DMS153 (cell line): ENCODE data around the gene PRC1.
"Not testable (repeated sequence)": the region's sequence is repeated elsewhere in the genome, so short reads cannot be mapped to it uniquely, and the experiment has no call there.

Experiments used
- DNase-seq: peaks from one replicate; lab custom pipeline; 2025; lab: John Stamatoyannopoulos, UW

PRC1 gene, protein sequence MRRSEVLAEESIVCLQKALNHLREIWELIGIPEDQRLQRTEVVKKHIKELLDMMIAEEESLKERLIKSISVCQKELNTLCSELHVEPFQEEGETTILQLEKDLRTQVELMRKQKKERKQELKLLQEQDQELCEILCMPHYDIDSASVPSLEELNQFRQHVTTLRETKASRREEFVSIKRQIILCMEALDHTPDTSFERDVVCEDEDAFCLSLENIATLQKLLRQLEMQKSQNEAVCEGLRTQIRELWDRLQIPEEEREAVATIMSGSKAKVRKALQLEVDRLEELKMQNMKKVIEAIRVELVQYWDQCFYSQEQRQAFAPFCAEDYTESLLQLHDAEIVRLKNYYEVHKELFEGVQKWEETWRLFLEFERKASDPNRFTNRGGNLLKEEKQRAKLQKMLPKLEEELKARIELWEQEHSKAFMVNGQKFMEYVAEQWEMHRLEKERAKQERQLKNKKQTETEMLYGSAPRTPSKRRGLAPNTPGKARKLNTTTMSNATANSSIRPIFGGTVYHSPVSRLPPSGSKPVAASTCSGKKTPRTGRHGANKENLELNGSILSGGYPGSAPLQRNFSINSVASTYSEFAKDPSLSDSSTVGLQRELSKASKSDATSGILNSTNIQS

DNA sequence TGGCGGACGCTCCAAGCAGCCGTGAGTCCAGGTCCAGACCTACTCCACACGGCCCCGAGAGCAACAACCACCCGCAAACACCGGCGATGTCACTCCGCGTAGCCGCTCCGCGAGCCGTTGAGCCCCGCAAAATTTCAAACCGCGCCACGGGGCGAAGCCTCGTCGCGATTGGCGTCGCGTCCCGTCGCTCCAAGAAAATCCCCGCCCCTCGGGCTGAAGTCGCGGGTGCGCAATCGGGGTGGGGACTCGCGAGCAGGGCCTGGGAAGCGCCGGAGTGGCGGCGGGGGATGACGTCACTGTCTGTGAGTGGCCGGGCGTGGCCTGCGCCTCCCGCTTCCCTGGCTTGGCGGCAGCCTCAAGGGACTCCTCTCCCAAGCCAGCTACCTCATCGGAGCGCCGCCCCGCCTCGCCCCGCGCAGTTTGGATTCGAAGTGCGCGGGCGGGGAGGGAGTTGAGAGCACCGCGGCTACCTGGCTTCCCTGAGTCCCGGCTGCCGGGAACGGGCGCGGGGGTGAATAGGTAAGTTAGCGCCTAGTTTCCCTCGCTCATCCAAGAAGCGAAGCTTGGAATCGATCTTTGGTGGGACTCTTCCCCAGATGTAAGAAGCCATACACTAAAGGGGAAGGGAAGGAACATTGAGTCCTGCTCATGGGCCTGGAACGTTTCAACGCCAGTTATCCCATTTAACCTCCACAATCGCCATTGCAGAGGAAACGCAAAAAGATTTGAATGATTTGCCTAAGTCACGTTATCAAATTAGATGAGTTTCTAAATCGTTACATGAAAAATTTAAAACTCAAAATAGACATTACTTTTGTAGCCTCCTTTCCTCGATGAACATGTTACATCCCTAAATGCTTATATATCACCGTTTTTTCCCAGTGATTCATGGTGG is at the start of gene PRC1:
TSS of gene PRC1 (minus strand) at position 119 of the 895 bp plus-strand sequence. CDS start at position 1, 118 bp downstream.
- DNase-seq: peak; percentile 92

DNA sequence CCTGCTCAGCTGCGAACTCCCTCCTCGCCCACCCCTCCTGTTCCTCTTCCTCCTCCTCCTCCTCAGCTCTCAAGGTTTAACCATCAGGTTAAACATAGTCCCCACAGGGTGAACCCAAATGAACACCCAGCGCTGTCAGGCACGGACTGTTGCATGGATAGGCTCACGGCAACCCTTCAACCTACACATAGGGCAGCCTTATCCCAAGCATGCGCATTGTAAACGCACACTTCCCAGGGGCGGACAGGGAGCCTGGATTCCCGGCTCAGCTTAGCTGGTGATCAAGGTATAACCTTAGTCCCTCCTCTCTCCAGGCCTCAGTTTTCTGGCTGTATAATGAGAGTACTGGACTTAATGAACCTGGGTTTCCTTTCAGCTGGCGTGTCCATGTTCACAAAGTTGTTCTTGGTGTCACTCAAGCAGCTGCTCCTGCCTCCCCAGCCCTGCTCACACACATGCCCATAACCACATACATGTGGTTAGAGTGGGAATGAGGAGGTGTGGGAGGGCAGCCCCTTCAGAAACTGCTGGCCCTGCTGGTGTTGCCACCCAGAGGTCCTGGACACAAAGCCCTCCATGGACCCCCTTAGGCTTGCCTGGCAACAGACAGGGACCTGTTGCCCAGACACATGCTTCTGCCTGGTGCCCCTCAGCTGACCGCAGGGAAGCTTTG is 49.0 kb upstream of the PRC1 start:
- DNase-seq: no peak

DNA sequence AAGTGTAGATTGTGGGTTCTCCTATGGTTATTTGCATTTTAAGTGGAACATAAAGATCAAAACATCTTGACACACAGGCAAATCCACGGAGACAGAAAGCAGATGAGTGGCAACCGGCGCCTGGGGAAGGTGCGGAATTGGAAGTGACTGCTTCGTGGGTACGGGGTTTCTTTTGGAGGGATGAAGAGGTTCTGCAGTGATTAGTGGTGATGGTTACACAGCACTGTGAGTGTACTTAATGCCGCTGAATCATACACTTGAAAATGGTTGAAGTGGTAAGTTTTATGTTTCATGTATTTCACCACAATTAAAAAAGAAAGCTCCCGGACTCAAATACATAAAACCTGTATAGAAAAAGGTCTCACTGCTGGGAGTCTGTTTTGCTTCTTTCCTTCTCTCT is 46.5 kb upstream of the PRC1 start:
- no peak for DNase-seq

DNA sequence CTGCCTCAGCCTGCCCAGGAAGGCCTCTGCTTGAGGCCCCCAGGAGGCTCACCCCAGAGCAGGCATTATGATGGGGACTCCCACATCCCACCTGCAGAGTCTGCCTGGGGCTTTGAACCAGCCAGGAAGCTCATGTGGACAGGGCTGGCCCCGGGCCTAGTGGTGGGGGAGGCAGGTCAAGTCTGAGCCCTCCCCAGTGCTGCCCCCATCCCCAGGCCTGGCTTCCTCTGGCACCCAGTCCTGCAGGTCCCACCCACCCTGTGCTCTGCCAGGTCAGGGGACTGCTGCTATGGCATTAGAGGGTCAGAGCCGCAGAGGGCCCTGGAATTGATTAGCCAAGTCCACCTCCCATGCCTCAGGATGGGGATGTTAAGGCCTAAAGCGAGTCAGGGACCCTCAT is 45.7 kb upstream of the PRC1 start:
- no peak for DNase-seq

DNA sequence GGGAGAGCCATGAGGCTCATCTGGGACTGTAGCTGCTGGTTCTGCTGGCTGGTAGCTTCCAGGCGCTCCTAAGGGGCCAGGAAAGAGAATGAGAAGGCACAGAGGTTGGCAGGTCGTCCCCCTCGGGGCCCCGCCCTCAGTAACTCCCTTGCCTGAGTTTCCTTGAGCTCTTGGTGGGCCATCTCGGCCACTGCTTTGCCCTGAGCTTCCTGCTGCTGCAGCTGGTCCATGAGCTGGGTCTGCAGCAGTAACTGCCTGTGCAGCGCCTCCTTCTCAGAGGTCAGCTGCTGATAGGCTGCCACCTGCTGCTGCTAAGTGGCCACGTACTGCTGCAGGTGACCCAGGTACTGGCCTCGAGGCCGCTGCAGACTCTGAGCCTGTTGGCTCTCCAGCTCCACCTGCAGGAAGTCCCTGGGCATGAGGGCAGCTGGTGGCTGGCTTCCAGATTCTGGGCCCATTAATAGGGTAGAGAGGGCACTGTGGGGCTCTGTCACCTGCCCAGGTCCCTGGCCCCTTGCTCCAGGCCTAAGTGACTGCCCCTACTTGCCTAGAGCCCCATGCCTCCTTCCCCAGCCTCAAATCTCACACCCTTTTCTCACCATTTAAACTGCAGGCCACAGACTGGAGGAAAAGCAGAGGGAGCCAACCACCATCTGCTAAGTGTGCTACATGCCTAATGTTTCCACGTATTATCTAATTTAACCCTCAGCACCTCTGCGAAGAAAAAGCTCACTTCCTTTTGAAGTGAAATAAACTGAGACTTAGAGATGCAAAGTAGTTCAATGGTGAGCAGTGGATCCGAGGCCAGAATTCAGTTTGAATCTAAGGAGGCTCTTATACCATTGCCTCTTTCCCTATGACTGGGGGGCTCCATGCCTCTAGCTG is 38.8 kb upstream of the PRC1 start:
- peak; percentile 61 for DNase-seq

DNA sequence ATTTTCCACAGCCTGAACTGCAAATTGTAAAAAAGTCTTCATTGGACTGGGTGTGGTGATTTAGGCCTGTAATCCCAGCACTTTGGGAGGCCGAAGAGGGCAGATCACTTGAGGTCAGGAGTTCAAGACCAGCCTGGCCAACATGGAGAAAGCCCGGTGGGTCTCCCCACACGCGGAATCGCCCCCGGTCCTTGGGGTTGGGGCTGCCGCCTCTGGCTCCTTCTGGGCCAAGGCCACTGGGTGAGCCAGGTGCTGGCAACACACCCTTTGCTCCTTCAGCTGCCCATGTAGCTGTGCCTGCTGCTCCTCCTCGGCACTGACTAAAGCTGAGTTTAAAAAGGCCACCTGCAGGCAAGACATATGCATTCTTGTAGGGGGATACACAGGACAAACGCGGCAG is 37.5 kb upstream of the PRC1 start:
- DNase-seq: no peak

DNA sequence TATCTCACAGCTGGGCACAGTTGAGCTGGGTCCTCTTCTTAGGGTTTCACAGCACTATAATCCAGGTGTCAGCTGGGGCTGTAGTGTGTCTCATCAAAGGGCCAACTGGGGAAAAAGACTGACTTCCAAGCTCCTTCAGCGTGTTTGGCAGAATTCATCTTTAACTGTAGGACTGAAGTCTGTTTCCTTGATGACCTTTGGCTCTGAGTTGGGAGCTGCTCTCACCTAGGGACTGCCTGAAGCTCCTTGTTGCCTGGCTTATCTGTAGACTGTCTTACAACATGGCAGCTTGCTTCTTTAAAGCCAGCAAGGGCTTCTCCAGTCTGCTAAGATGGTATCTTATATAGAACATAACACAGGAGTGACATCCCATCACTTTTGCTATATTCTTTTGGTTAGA is 33.3 kb upstream of the PRC1 start:
- no peak for DNase-seq

DNA sequence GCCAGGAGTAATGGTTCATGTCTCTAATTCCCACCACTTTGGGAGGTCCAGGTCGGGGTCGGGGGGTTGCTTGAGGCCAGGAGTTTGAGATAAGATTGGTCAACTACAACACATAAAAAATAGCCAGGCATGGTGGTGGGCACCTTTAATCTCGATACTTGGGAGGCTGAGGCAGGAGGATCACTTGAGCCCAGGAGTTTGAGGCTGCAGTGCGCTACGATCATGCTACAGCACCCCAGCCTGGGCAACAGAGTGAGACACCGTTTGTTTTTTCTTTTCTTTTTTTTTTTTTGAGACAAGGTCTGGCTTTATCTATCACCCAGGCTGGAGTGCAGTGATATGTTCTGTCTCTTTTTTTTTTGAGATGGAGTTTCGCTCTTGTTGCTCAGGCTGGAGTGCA is 29.4 kb upstream of the PRC1 start:
- no peak for DNase-seq

DNA sequence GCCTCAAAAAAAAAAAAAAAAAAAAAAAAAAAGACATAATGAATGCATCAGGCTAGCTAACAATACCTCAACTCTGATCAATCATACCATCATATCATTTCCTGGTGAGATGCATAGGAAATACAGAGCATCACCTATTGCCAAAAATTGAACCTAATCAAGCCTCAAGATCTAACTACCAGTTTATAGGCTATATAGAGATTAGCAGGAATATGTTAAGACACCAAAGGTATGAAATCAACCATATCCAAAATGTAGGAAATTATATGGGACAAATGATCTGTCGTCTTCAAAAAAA is 28.4 kb upstream of the PRC1 start:
- DNase-seq: no peak

DNA sequence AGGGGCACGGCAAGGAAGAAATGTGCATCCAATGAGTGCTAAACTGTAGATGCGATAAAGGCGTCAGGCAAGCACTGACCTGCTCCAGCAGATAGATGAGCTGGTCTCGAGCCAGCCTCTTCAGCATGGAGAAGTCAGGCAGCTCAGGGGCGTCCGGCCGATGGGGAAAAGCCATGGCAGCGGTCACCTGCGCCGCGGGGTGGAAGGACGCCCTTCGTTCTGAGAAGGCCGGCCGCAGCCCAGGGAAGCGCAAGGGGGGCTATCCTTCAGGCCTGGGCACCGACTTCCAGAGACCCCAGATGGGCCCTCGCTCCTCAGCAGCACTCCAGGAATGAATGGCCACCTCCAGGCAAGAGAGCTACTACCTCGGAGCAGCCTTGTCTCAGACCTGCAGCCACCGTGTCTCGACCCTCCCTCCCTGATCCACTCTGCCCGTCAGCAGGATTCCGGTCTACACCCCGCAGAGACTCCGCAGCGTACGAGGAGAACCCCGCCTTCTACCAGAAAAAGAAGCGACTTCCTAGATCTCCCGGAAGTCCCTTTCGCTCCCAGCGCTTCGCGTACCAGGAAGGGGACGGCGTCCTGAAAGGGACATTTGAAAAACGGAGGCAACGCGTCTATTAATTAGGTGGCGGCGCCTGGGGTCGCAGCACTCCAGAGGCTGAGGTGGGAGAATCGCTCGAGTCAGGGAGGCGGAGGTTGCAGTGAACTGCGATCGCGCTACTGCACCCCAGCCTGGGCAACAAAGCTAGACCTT is 27.9 kb upstream of the PRC1 start, which contains the start of gene VPS33B:
TSS of gene VPS33B (minus strand) at position 520 of the 757 bp plus-strand sequence. CDS start at position 175, 345 bp downstream.
- peak; percentile 60 for DNase-seq

DNA sequence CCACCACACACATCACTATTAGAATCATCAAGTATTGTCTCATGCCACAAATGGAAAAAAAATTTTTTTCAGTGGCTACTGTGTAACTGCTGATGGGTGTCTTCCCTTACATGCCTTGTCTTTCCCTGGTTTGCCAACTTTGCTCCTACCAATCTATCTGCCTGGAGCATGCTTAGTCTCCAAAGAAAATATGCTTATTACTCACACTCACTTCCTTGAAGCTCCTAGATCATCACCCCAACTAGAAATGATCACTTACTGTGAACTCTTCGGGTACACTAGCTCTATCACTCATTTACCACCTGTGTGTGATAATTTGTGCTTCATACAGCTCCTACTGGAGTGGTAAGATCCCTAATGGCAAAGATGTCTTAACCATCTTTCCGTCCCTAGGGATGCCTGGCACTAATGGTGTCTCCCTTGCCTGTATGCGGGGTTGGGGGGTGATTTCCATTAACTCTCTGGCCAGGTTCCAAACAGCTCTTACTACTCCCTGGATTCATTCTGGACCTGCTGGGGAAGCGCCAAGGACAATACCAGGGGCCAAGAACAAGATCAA is 27.3 kb upstream of the PRC1 start:
- DNase-seq: no peak

DNA sequence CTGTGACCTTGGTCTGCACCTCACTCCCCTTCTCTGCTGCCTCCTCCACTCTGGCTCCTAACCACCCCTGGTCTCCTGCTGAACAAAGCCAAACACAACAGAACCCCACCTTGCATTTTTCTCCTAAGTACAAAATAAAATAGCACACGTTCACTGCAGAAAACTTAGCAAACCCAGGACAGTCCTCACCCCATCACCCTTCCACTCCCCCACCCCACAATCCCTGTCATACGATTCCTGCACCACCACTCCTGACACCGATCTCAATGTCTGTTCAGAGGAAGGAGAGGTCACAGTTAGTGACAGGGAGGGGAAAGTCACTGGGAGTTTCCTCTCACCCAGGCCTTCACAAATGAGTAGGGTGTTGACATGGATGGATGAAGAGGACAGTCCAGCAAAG is 23.8 kb upstream of the PRC1 start:
- no peak for DNase-seq

DNA sequence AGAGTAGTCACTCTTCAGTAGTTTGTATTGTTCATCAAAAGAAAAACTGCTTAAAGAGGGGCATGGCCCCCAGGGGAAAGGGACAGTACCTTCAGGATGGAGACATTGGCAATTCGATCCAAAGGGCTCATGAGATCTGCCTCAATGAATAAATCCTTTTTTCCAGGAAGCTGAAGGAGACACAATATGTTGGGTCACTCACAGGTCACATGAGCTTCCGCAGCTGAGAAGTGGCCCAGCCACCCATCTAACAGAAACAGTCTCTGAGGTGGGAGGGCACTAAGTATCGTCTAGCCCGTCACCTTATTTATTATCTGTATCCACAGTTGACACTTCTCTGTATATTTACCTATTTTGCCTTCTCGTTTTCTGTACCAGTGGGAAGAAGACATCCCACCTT is 23.4 kb upstream of the PRC1 start:
- no peak for DNase-seq

DNA sequence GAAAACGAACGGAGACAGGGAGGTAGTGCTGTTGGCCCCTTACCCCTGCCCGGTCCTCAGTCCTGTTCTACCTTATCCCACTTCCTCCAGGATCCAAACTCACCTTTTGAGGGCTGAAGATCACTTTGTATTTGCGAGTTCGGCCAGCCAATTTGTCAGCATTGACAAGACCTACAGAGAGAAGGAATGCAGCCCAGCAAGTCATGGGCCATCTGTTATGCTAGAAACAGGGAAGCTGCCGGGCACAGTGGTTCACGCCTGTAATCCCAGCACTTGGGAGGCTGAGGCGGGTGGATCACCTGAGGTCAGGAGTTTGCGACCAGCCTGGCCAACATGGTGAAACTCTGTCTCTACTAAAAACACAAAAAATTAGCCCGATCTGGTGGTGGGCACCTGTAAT is 19.4 kb upstream of the PRC1 start:
- DNase-seq: not testable (repeated sequence)

DNA sequence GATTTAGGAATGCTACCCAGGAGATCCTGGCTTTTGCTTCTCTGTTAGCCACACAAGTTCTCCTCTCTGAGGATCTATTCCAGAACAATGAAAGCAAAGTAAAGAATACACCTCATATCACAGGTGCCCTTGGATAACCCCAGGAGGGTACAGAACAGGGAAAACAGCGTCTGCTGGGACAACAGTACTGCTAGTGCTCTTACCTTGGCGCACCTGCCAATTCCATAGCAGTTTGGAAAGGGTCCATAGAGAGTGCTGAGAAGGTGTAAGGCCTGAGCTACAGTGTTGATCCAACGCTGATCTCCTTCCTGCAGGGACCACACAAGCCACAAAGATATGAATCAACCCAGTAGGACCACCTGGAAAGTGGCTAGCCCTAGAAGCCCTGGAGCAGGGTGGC is 12.9 kb upstream of the PRC1 start:
- no peak for DNase-seq

DNA sequence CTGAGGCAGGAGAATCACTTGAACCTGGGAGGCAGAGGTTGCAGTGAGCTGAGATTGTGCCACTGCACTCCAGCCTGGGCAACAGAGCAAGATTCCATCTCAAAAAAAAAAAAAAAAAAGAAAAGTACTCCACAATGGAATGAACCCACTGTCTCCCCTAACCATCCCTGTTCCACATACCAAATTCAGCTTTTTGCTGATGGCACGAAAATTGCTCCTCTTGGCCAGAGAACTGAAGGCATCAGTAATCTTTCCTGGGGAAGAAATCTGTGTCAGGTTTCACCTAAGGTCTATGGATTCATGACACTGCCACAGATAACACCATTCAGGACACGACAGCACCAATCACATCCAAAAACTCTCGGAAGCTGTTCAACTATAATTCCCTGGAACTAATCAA is 6.9 kb upstream of the PRC1 start:
- DNase-seq: no peak

DNA sequence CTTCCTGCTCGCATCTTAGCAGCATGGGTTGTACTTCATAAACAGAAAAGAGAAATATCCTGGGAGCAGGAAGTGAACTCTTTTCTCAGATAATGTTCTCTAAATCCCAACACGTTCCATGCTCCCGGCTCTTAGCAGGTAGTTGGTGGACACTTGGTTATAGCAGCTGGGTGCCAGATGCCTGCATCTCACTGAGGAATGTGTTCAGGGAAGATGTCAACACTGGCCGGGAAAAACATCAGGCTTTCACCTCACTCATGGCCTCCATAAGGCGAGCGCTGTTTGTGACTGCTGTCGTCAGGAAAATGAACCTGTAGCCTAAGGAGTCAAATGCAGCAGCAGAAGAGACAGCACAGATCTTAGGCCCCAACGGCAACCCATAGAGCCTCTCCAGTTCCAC is 4.4 kb upstream of the PRC1 start:
- no peak for DNase-seq

DNA sequence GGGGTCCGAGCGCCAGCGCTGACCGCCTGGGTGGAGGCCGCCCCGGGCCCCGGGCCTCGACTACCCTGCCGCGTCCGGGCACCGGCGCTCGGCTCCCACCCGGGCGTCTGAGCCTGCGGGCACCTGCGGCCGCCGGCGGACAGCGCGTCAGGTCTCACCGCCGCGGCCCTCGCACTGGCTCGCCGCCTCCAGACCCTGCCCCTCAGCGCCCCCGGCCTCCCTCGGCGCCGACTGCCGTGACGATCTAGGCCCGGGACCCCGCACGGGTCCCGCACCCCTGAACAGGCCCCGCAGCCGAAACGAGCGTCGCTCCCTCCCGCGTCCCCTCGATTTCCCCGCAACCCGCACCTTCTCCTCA is 297 bp downstream of the PRC1 start:
- no peak for DNase-seq

DNA sequence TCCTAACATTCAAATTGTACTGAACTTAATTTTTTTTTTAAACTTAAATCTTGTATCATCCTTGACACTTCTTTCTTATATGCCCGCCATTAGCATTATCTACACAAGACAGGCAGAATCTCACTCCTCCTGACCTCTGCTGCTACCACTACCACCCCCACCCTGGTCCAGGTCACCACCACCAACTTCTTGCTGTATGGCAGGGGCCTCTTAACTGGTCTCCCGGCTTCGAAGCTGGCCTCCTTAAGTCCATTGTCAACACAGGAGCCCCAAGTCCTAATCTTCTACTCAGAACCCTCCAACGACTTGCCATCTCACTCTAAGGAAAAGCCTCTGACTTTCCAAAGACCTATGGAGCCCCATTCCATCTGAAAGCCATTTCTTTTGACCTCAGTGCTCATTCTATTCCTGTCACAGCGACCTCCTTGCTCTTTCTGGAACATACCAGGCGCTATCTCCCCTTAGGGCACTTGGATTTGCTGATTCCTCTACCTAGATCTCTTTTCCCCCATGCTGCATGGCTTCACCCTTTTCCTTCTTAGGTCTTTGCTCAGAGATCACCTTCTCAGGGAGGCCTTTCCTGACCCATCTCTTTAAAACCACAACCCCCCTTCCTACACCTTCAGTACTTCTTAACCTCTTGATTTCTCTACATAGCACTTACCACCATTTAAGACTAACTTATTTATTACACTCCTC is 2.6 kb downstream of the PRC1 start:
- DNase-seq: no peak

DNA sequence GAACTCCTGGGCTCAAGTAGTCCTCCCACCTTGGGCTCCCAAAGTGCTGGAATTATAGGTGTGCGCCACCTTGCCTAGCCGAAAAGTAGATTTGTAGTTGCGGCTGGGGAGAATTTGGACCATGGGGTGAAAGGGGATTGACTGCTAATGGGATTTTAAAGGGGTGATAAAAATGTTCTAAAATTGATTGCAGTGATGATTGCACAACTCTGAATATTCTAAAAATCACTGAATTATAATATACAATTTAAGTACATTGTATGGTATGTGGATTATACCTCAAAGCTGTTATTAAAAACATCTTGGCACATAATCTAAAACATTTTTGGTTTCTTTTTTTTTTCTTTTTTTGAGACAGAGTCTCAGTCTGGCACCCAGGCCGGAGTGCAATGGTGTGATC is 3.9 kb downstream of the PRC1 start:
- no peak for DNase-seq
